T-cell (primary cell): ENCODE data around the gene HLA-DPB1. TPM values are rescaled to one million over a fixed set of nuclear protein-coding genes. Genes with fewer than 3 reads are reported as not detected.

Source experiments
- ATAC-seq, 4 experiments: fragments of 200-7000 bp in 3 of 4; fragments of 150-1000 bp in 1 of 4; cut with Tn5 transposase; replicated peaks in 1 of 4; 1 replicate in 3 of 4; 2 replicates in 1 of 4; pipeline ENCODE4 v1.10.0; 2021; ENCODE audit warnings: moderate library complexity in 3 of 4, mild to moderate bottlenecking in 2 of 4, moderate number of reproducible peaks in 1 of 4
- CTCF ChIA-PET, 2 donors: fragments of 300-600 bp; sonication (Branson Sonifier 250); formaldehyde crosslinking; loops; one replicate each; lab custom pipeline; 2022; ENCODE audit warnings: antibody characterized with exemption in 2 of 2; lab: Charles Lee
- POLR2A ChIA-PET, 2 donors: fragments of 300-600 bp; sonication (Branson Sonifier 250); formaldehyde crosslinking; loops; one replicate each; lab custom pipeline; 2022; ENCODE audit warnings: antibody characterized with exemption in 2 of 2; lab: Charles Lee
- DNase-seq, 35 experiments: peaks; one replicate each; pipeline versions ENCODE4 v3.0.0 to v3.0.0-alpha.2; 2013 to 2023
- H3K27ac ChIP-seq: one replicate; pipeline ENCODE4 v1.5.1; 2013; ENCODE audit warnings: low read length
- H3K27me3 ChIP-seq, 2 experiments: replicated peaks in 1 of 2; 1 replicate in 1 of 2; 2 replicates in 1 of 2; pipeline versions ENCODE4 v1.6.1 to v1.7.0; 2013; ENCODE audit warnings: low read length in 1 of 2, mixed read lengths in 1 of 2; ENCODE audit not compliant: control insufficient read depth in 2 of 2, insufficient read depth in 2 of 2; ENCODE audit errors: extremely low read depth in 1 of 2
- H3K36me3 ChIP-seq, 2 donors: 1 replicate in 1 of 2; 2 replicates in 1 of 2; pipeline versions ENCODE4 v1.6.1 to v1.7.0; 2013; ENCODE audit warnings: low read length in 1 of 2; ENCODE audit not compliant: control insufficient read depth in 2 of 2, insufficient read depth in 1 of 2; ENCODE audit errors: extremely low read depth in 1 of 2
- H3K4me1 ChIP-seq, 2 experiments: 1 replicate in 1 of 2; 2 replicates in 1 of 2; pipeline versions ENCODE4 v1.6.1 to v1.7.0; 2013; ENCODE audit warnings: low read length in 2 of 2, mixed read lengths in 1 of 2; ENCODE audit not compliant: insufficient read depth in 2 of 2, control insufficient read depth in 1 of 2; ENCODE audit errors: extremely low read depth in 1 of 2
- H3K4me3 ChIP-seq, 2 donors: 1 replicate in 1 of 2; 2 replicates in 1 of 2; pipeline versions ENCODE4 v1.5.1 to v1.7.0; 2013; ENCODE audit warnings: mild to moderate bottlenecking in 2 of 2, low read length in 1 of 2, moderate library complexity in 1 of 2; ENCODE audit not compliant: control insufficient read depth in 1 of 2; ENCODE audit errors: extremely low read depth in 1 of 2
- H3K9me3 ChIP-seq: 2 replicates; pipeline ENCODE4 v1.7.0; 2013
- H3K27ac Mint-ChIP-seq, 2 donors: one replicate each; pipeline ENCODE4 v1.8.0; 2020 to 2021; ENCODE audit warnings: mild to moderate bottlenecking in 2 of 2, mixed read lengths in 2 of 2
- H3K27me3 Mint-ChIP-seq, 2 donors: one replicate each; pipeline ENCODE4 v1.8.0; 2021 to 2022; ENCODE audit warnings: mixed read lengths in 2 of 2
- H3K36me3 Mint-ChIP-seq: one replicate; pipeline ENCODE4 v1.8.0; 2021; ENCODE audit warnings: mixed read lengths
- H3K4me1 Mint-ChIP-seq, 3 donors: one replicate each; pipeline ENCODE4 v1.8.0; 2020 to 2022; ENCODE audit warnings: mixed read lengths in 3 of 3, mild to moderate bottlenecking in 1 of 3
- H3K4me3 Mint-ChIP-seq, 3 donors: one replicate each; pipeline ENCODE4 v1.8.0; 2020 to 2022; ENCODE audit warnings: mild to moderate bottlenecking in 3 of 3, mixed read lengths in 3 of 3, moderate library complexity in 3 of 3
- H3K9me3 Mint-ChIP-seq, 3 donors: one replicate each; pipeline ENCODE4 v1.8.0; 2020 to 2022; ENCODE audit warnings: mixed read lengths in 3 of 3
- WGBS: methylation state at CpG from one replicate; pipeline ENCODE4 v1.1.5; 2013; ENCODE audit warnings: missing lambda C conversion rate; ENCODE audit not compliant: insufficient coverage; 5-methylcytosine and 5-hydroxymethylcytosine counted together
- total RNA-seq, 35 experiments: library from RNA in 6 of 35; stranded (reverse) in 6 of 35; fragments of 120-200 nt in 1 of 35; gene quantifications; one replicate each; pipeline versions ENCODE4 v1.2.1 to v1.2.4 and lab custom pipeline; 2013 to 2026

HLA-DPB1 gene
- total RNA-seq, 5 donors from 2014 or later (not counting 1 experiment from before 2014, with no cell fraction given): 41.2 to 78.9 (median 58.4) TPM

GRCh38 chr6:33080127-33081089 is 4.6 kb downstream of the HLA-DPB1 start:
- Mint-ChIP-seq H3K27me3 (peaks cover 0 to 3% of the 10 kb centered on the region in 2 donors), H3K36me3 (peaks cover 27% of the 10 kb centered on the region), H3K27ac (no peak overlapping the region), H3K4me3 (peak overlapping the region; percentile 31 to 65 (median 45)), H3K9me3 (no peaks in the 10 kb centered on the region), H3K4me1 (peaks cover 43 to 62% (median 54%) of the 10 kb centered on the region in 3 donors)
- no peak overlapping the region for H3K4me3 ChIP-seq
- H3K9me3 ChIP-seq: no peaks in the 10 kb centered on the region
- CTCF ChIA-PET: interaction anchor here (0.6 to 1.2 kb wide), 2 partner anchors 51 to 837 kb away, joined by 3 read pairs; no protein-coding TSS in a partner anchor
- WGBS: 93% methylated on average over 38 of the region's 49 CpGs
- H3K4me1 ChIP-seq: peaks cover 0 to 52% of the 10 kb centered on the region in 2 experiments
- peaks cover 0 to 40% of the 10 kb centered on the region in 2 donors for H3K36me3 ChIP-seq
- peak in 1 of 35 experiments; percentile 12 for DNase-seq
- no peak overlapping the region for H3K27ac ChIP-seq
- peaks cover 0 to 2% of the 10 kb centered on the region in 2 experiments for H3K27me3 ChIP-seq
- POLR2A ChIA-PET: interaction anchor here in 1 of 2 donors (1.0 kb wide), 1 partner anchor 27 kb away, joined by 3 read pairs; no protein-coding TSS in a partner anchor
- no peak for ATAC-seq

- ATAC-seq: no peak
- Mint-ChIP-seq H3K4me3 (peak overlapping the region in 2 of 3 donors; percentile 11 to 65), H3K27ac (peak overlapping the region; percentile 21 to 34), H3K4me1 (peaks cover 39 to 57% (median 46%) of the 10 kb centered on the region in 3 donors), H3K27me3 (peaks cover 0 to 3% of the 10 kb centered on the region in 2 donors), H3K9me3 (no peaks in the 10 kb centered on the region), H3K36me3 (peaks cover 27% of the 10 kb centered on the region)
- peaks cover 0 to 46% of the 10 kb centered on the region in 2 experiments for H3K4me1 ChIP-seq
- CTCF ChIA-PET: interaction anchor here in 1 of 2 donors (0.6 kb wide), 1 partner anchor 836 kb away, joined by 3 read pairs; no protein-coding TSS in a partner anchor
- no peak for DNase-seq
- no peak overlapping the region for H3K27ac ChIP-seq
- H3K4me3 ChIP-seq: no peak overlapping the region
- POLR2A ChIA-PET: no interaction called here
- 93% methylated on average over 15 of the region's 16 CpGs for WGBS
- no peaks in the 10 kb centered on the region for H3K27me3 ChIP-seq
- no peaks in the 10 kb centered on the region for H3K9me3 ChIP-seq
- H3K36me3 ChIP-seq: peaks cover 0 to 48% of the 10 kb centered on the region in 2 donors
These were observed 5.5 kb downstream of the HLA-DPB1 start for GRCh38 chr6:33081098-33081824.

- Mint-ChIP-seq H3K4me1 (peaks cover 31 to 45% (median 34%) of the 10 kb centered on the region in 3 donors), H3K4me3 (no peak overlapping the region), H3K27me3 (no peaks in the 10 kb centered on the region), H3K36me3 (peaks cover 30% of the 10 kb centered on the region), H3K9me3 (no peaks in the 10 kb centered on the region), H3K27ac (peak overlapping the region in 1 of 2 donors; percentile 16)
- WGBS: no CpG with 5 or more reads among the region's 2 CpGs
- POLR2A ChIA-PET: no interaction called here
- no peaks in the 10 kb centered on the region for H3K9me3 ChIP-seq
- H3K27ac ChIP-seq: no peak overlapping the region
- H3K4me3 ChIP-seq: no peak overlapping the region
- peaks cover 0 to 54% of the 10 kb centered on the region in 2 donors for H3K36me3 ChIP-seq
- DNase-seq (peak in 1 of 35 experiments; percentile 27), ATAC-seq (no peak)
- CTCF ChIA-PET: interaction anchor here in 1 of 2 donors (0.6 to 1.3 kb wide), 5 partner anchors 25 to 263 kb away, joined by 3 to 5 read pairs (median 3); no protein-coding TSS in a partner anchor
- H3K27me3 ChIP-seq: no peaks in the 10 kb centered on the region
- peaks cover 0 to 41% of the 10 kb centered on the region in 2 experiments for H3K4me1 ChIP-seq
These were observed 6.9 kb downstream of the HLA-DPB1 start for GRCh38 chr6:33082702-33083101.

GRCh38 chr6:33085627-33086026 is 9.8 kb downstream of the HLA-DPB1 start:
- H3K4me1 Mint-ChIP-seq: peaks cover 16 to 22% (median 20%) of the 10 kb centered on the region in 3 donors
- H3K9me3 Mint-ChIP-seq: no peaks in the 10 kb centered on the region
- H3K27ac Mint-ChIP-seq: no peak overlapping the region
- H3K27me3 Mint-ChIP-seq: no peaks in the 10 kb centered on the region
- H3K4me3 Mint-ChIP-seq: no peak overlapping the region
- no peak overlapping the region for H3K4me3 ChIP-seq
- peaks cover 0 to 51% of the 10 kb centered on the region in 2 donors for H3K36me3 ChIP-seq
- no peak for DNase-seq
- ChIA-PET CTCF (no interaction called here), POLR2A (no interaction called here)
- no peak for ATAC-seq
- H3K9me3 ChIP-seq: no peaks in the 10 kb centered on the region
- H3K36me3 Mint-ChIP-seq: peaks cover 20% of the 10 kb centered on the region
- no peaks in the 10 kb centered on the region for H3K27me3 ChIP-seq
- H3K27ac ChIP-seq: no peak overlapping the region
- WGBS: 100% methylated on average over 3 of the region's 8 CpGs
- H3K4me1 ChIP-seq: peaks cover 0 to 16% of the 10 kb centered on the region in 2 experiments

GRCh38 chr6:33088258-33088930 is 12.6 kb downstream of the HLA-DPB1 start:
- no peak overlapping the region for H3K27ac ChIP-seq

More at GRCh38 chr6:33088258-33088930, 12.6 kb downstream of the HLA-DPB1 start:
- no peaks in the 10 kb centered on the region for H3K9me3 ChIP-seq
- ChIA-PET POLR2A (no interaction called here), CTCF (interaction anchor here in 1 of 2 donors (0.6 kb wide), 1 partner anchor 173 kb away, joined by 3 read pairs; no protein-coding TSS in a partner anchor)
- peaks cover 0 to 8% of the 10 kb centered on the region in 2 experiments for H3K4me1 ChIP-seq
- Mint-ChIP-seq H3K4me1 (peaks cover 0 to 3% (median 0%) of the 10 kb centered on the region in 3 donors), H3K4me3 (no peak overlapping the region), H3K36me3 (peaks cover 3% of the 10 kb centered on the region), H3K27me3 (peaks cover 5 to 7% of the 10 kb centered on the region in 2 donors), H3K27ac (no peak overlapping the region), H3K9me3 (no peaks in the 10 kb centered on the region)
- H3K36me3 ChIP-seq: peaks cover 0 to 31% of the 10 kb centered on the region in 2 donors
- ATAC-seq (no peak), DNase-seq (no peak)
- H3K4me3 ChIP-seq: no peak overlapping the region
- WGBS: 64% methylated on average over 3 of the region's 3 CpGs
- peaks cover 0 to 12% of the 10 kb centered on the region in 2 experiments for H3K27me3 ChIP-seq
